HCT116 (cell line): ENCODE results near the gene USP7.

ENCODE experiments used
- CBX3 ChIP-seq: IDR thresholded peaks from 2 replicates; pipeline ENCODE4 v1.6.1; 2012; ENCODE audit warnings: low read depth
- CTCF ChIP-seq, 3 experiments: fragments of 200-600 bp in 1 of 3; sonication (generic) in 1 of 3; IDR thresholded peaks in 2 of 3; conservative IDR thresholded peaks in 1 of 3; 2 replicates each; pipeline ENCODE4 v1.5.1; 2012 to 2017; ENCODE audit warnings: low read depth in 2 of 3, low read length in 2 of 3, antibody characterized with exemption in 1 of 3, borderline replicate concordance in 1 of 3, control low read depth in 1 of 3, mild to moderate bottlenecking in 1 of 3, mixed read lengths in 1 of 3, mixed run types in 1 of 3, moderate library complexity in 1 of 3; ENCODE audit not compliant: insufficient read depth in 1 of 3
- EGR1 ChIP-seq: IDR thresholded peaks from 2 replicates; pipeline ENCODE4 v1.6.1; 2012; ENCODE audit warnings: low read depth
- EZH2phosphoT487 ChIP-seq: fragments of 200-600 bp; IDR thresholded peaks from 2 replicates; pipeline ENCODE4 v1.6.1; 2018; ENCODE audit warnings: antibody characterized with exemption, borderline replicate concordance
- POLR2A ChIP-seq: IDR thresholded peaks from 2 replicates; pipeline ENCODE4 v1.7.0; 2011; ENCODE audit warnings: borderline replicate concordance; ENCODE audit not compliant: insufficient read depth, insufficient read length; ENCODE audit errors: extremely low read depth
- POLR2AphosphoS5 ChIP-seq: IDR thresholded peaks from 2 replicates; pipeline ENCODE4 v1.6.1; 2011; ENCODE audit warnings: mild to moderate bottlenecking, low read depth, low read length, moderate library complexity
- RAD21 ChIP-seq: IDR thresholded peaks from 2 replicates; pipeline ENCODE4 v1.6.1; 2012; ENCODE audit warnings: low read depth, mild to moderate bottlenecking
- TCF7L2 ChIP-seq: IDR thresholded peaks from 2 replicates; pipeline ENCODE4 v1.7.0; 2011; ENCODE audit warnings: borderline replicate concordance, inconsistent platforms; ENCODE audit not compliant: insufficient read depth, insufficient read length; ENCODE audit errors: extremely low read depth
- YY1 ChIP-seq: IDR thresholded peaks from 2 replicates; pipeline ENCODE4 v1.6.1; 2011; ENCODE audit warnings: low read length, low read depth, moderate library complexity, mild to moderate bottlenecking; ENCODE audit not compliant: insufficient replicate concordance; ENCODE audit errors: extremely low read depth

- TF ChIP-seq RAD21, result no peak
- TF ChIP-seq EZH2phosphoT487, result no peak
- TF ChIP-seq TCF7L2, result no peak
- no peak for TF ChIP-seq CBX3
- no peak for TF ChIP-seq YY1
- TF ChIP-seq POLR2AphosphoS5, result no peak
- no peak for TF ChIP-seq CTCF (IDR thresholded peaks at IDR 0.05 in 2 of 3, conservative IDR thresholded peaks at IDR 0.05 in 1 of 3; ENCODE audit: borderline replicate concordance in 1 of 3, insufficient read depth in 1 of 3, low read depth in 2 of 3, low read length in 2 of 3)
- no peak for TF ChIP-seq EGR1
- no peak for TF ChIP-seq POLR2A
Observed at GRCh38 chr16:8848939-8849391, 114.7 kb downstream of the USP7 start.
